Activated CD4-positive, alpha-beta T cell treated with anti-CD3 and anti-CD28 coated beads, Interleukin-2, amount 50 U/mL, for 4 hours (primary cell): Measurements from ENCODE around the gene SNX6.
"Not testable (repeated sequence)": the region's sequence is repeated elsewhere in the genome, so short reads cannot be mapped to it uniquely, and the experiment has no call there.

Experiments used
- DNase-seq, 2 experiments: peaks; one replicate each; pipeline ENCODE4 v3.0.0-alpha.2; 2020

SNX6 gene

GRCh38 chr14:34629657-34630529 is at the start of gene SNX6:
TSS of gene SNX6 (minus strand) at chr14:34630148. CDS start at chr14:34630116, 32 bp downstream.
- peak; percentile 75 to 81 for DNase-seq

GRCh38 chr14:34678735-34679134 is 48.8 kb upstream of the SNX6 start:
- DNase-seq = no peak

- DNase-seq = no peak
These were observed 48.4 kb upstream of the SNX6 start for GRCh38 chr14:34678306-34678705.

GRCh38 chr14:34676516-34677211 is 46.7 kb upstream of the SNX6 start:
- no peak for DNase-seq

GRCh38 chr14:34673702-34674101 is 43.8 kb upstream of the SNX6 start:
- no peak for DNase-seq

- DNase-seq = no peak
These were observed 41.8 kb upstream of the SNX6 start for GRCh38 chr14:34671716-34672115.

- DNase-seq = no peak
These were observed 38.2 kb upstream of the SNX6 start for GRCh38 chr14:34668111-34668510.

- DNase-seq = no peak
These were observed 37.1 kb upstream of the SNX6 start for GRCh38 chr14:34667007-34667406.

GRCh38 chr14:34665785-34666435 is 36.0 kb upstream of the SNX6 start:
- DNase-seq = no peak

GRCh38 chr14:34662561-34663088 is 32.7 kb upstream of the SNX6 start:
- no peak for DNase-seq

GRCh38 chr14:34660796-34661195 is 30.8 kb upstream of the SNX6 start:
- no peak for DNase-seq

GRCh38 chr14:34655959-34656358 is 26.0 kb upstream of the SNX6 start:
- no peak for DNase-seq

GRCh38 chr14:34653073-34653472 is 23.1 kb upstream of the SNX6 start:
- not testable (repeated sequence) for DNase-seq

- DNase-seq = not testable (repeated sequence)
These were observed 22.4 kb upstream of the SNX6 start for GRCh38 chr14:34652348-34652747.

GRCh38 chr14:34650786-34651584 is 21.0 kb upstream of the SNX6 start:
- DNase-seq = no peak

- not testable (repeated sequence) for DNase-seq
These were observed 20.1 kb upstream of the SNX6 start for GRCh38 chr14:34650006-34650405.

- no peak for DNase-seq
These were observed 19.4 kb upstream of the SNX6 start for GRCh38 chr14:34649344-34649743.

- DNase-seq = no peak
These were observed 16.8 kb upstream of the SNX6 start for GRCh38 chr14:34646570-34647255.

- no peak for DNase-seq
These were observed 13.4 kb upstream of the SNX6 start for GRCh38 chr14:34643361-34643760.

GRCh38 chr14:34642595-34642994 is 12.6 kb upstream of the SNX6 start:
- no peak for DNase-seq

GRCh38 chr14:34640826-34641225 is 10.9 kb upstream of the SNX6 start:
- DNase-seq = no peak

GRCh38 chr14:34634360-34634771 is 4.4 kb upstream of the SNX6 start:
- not testable (repeated sequence) for DNase-seq
